Heart left ventricle (tissue), 16 donors: ENCODE results near the gene ADAMTS3. TPM values are rescaled to one million over a fixed set of nuclear protein-coding genes. Genes with fewer than 3 reads are reported as not detected.
"Not testable (repeated sequence)": the region's sequence is repeated elsewhere in the genome, so short reads cannot be mapped to it uniquely, and the experiment has no call there.

Experiments used
- ATAC-seq, 4 donors: fragments of 200-7000 bp; cut with Tn5 transposase; one replicate each; pipeline ENCODE4 v1.9.1; 2020 to 2022; ENCODE audit warnings: moderate library complexity in 4 of 4, mild to moderate bottlenecking in 3 of 4, moderate number of reproducible peaks in 1 of 4
- DNase-seq, 5 donors: peaks; one replicate each; pipeline ENCODE4 v3.0.0-alpha.2; 2020
- H3K27ac ChIP-seq, 12 donors: fragments of 200-600 bp; sonication (generic) in 4 of 12; one replicate each; pipeline versions ENCODE4 v1.5.0 to v1.8.0; 2016 to 2022; ENCODE audit warnings: mild to moderate bottlenecking in 2 of 12
- H3K27me3 ChIP-seq, 9 donors: fragments of 200-600 bp; sonication (generic) in 2 of 9; one replicate each; pipeline versions ENCODE4 v1.5.1 to v1.8.0; 2016 to 2022; ENCODE audit warnings: mild to moderate bottlenecking in 3 of 9
- H3K36me3 ChIP-seq, 9 donors: fragments of 200-600 bp; sonication (generic) in 2 of 9; one replicate each; pipeline versions ENCODE4 v1.5.0 to v1.8.0; 2018 to 2022; ENCODE audit warnings: mild to moderate bottlenecking in 2 of 9
- H3K4me1 ChIP-seq, 12 donors: fragments of 200-600 bp; sonication (generic) in 4 of 12; one replicate each; pipeline versions ENCODE4 v1.5.0 to v1.8.0; 2016 to 2022; ENCODE audit warnings: mild to moderate bottlenecking in 3 of 12
- H3K4me3 ChIP-seq, 12 donors: fragments of 200-600 bp; sonication (generic) in 4 of 12; one replicate each; pipeline versions ENCODE4 v1.5.0 to v1.8.0; 2017 to 2022; ENCODE audit warnings: mild to moderate bottlenecking in 9 of 12, moderate library complexity in 4 of 12
- H3K9me3 ChIP-seq, 12 donors: fragments of 200-600 bp; sonication (generic) in 4 of 12; one replicate each; pipeline versions ENCODE4 v1.5.0 to v1.8.0; 2016 to 2022; ENCODE audit warnings: mild to moderate bottlenecking in 1 of 12
- POLR2A ChIP-seq, 2 donors: fragments of 450-650 bp; IDR thresholded peaks; one replicate each; pipeline ENCODE4 v1.6.1; 2017; ENCODE audit warnings: antibody characterized with exemption in 2 of 2, mild to moderate bottlenecking in 2 of 2, moderate library complexity in 2 of 2
- WGBS, 4 donors: extraction: QIAGEN DNeasy Blood & Tissue Kit in 2 of 4; methylation state at CpG; one replicate each; pipeline versions ENCODE4 v1.1.5 to v1.1.7; 2013 to 2018; 5-methylcytosine and 5-hydroxymethylcytosine counted together
- intact Hi-C, 10 donors: fragments of 100-400 bp; cut with DNase I; formaldehyde crosslinking; loops; one replicate each; pipeline versions ENCODE4 v1.11.1 to v1.14.2; 2022
- polyA plus RNA-seq, 2 donors: library from polyadenylated mRNA; stranded (reverse); fragments of 200-250 nt; gene quantifications; one replicate each; pipeline ENCODE4 v1.2.3, GENCODE V29; 2013
- total RNA-seq, 9 donors: library from RNA; depleted of rRNA in 2 of 9; stranded (reverse); fragments of >200 nt in 2 of 9; fragmentation: NEBNext Ultra II Directional in 3 of 9; extraction: Animal tissue kit (Norgen Biotek cat#: 25700) in 3 of 9; gene quantifications; one replicate each; pipeline versions ENCODE4 v1.1.0 to v1.2.4, GENCODE V29; 2016 to 2023
- TF ChIP-seq, protein P1 (sequence below), 12 donors: fragments of 200-600 bp; sonication (generic) in 4 of 12; IDR thresholded peaks; one replicate each; pipeline versions ENCODE4 v1.5.0 to v1.8.0; 2018 to 2022; ENCODE audit warnings: antibody characterized with exemption in 12 of 12, mild to moderate bottlenecking in 5 of 12
- donor health status: ischemic (EF 13 %, LVEDD 7.1; RV severe dilation, severe dysfunction).
- donor health status: healthy with polysubstance abuse.
- donor health status: DM: no; HTN: yes; CAD: no.
- donor health status: DM: no; HTN: no; CAD: no.
- donor health status: ischemic (EF 25% LVEDD 6.9; RV normal size, moderate dysfunction).
- donor health status: ischemic (EF 25% LVEDD 5.7; RV mildly dilated, moderate dysfunction).
- donor health status: healthy.
- donor health status: DM: yes; HTN: yes; CAD: no.
- donor health status: ischemic (EF 35%, LVEDD 5.7; RV mildly dilated, moderate dysfunction).
- donor health status: nonischemic (EF 11% LVEDD 7.7; RV severe dilation, severe dysfunction).
- donor health status: DM: yes; HTN: yes; CAD: no.
- donor health status: PGD.
- donor health status: ischemic (EF 29% LVEDD 5.4; RV normal size, mild dysfunction).
- donor health status: nonischemic (EF 23%, LVEDD 6.1; RV moderate dilation, normal function).

ADAMTS3 gene
- total and polyA plus RNA-seq, 11 donors, result 0.08 to 3.3 (median 0.42) TPM; not detected in 1

GRCh38 chr4:72427057-72427456 is 142.0 kb downstream of the ADAMTS3 start:
- Histone ChIP-seq H3K4me3 (no peak overlapping the region), H3K27ac (no peak overlapping the region), H3K9me3 (no peaks in the 10 kb centered on the region), H3K36me3 (no peaks in the 10 kb centered on the region), H3K27me3 (no peaks in the 10 kb centered on the region), H3K4me1 (peaks cover 0 to 3% (median 0%) of the 10 kb centered on the region in 12 donors)
- intact Hi-C loops, result no loop called here
- TF ChIP-seq, protein P1, sequence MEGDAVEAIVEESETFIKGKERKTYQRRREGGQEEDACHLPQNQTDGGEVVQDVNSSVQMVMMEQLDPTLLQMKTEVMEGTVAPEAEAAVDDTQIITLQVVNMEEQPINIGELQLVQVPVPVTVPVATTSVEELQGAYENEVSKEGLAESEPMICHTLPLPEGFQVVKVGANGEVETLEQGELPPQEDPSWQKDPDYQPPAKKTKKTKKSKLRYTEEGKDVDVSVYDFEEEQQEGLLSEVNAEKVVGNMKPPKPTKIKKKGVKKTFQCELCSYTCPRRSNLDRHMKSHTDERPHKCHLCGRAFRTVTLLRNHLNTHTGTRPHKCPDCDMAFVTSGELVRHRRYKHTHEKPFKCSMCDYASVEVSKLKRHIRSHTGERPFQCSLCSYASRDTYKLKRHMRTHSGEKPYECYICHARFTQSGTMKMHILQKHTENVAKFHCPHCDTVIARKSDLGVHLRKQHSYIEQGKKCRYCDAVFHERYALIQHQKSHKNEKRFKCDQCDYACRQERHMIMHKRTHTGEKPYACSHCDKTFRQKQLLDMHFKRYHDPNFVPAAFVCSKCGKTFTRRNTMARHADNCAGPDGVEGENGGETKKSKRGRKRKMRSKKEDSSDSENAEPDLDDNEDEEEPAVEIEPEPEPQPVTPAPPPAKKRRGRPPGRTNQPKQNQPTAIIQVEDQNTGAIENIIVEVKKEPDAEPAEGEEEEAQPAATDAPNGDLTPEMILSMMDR (IDR thresholded peaks at IDR 0.05), result no peak
- TF ChIP-seq POLR2A (IDR thresholded peaks at IDR 0.05), result no peak
- DNase-seq, result no peak
- ATAC-seq, result no peak

DNA sequence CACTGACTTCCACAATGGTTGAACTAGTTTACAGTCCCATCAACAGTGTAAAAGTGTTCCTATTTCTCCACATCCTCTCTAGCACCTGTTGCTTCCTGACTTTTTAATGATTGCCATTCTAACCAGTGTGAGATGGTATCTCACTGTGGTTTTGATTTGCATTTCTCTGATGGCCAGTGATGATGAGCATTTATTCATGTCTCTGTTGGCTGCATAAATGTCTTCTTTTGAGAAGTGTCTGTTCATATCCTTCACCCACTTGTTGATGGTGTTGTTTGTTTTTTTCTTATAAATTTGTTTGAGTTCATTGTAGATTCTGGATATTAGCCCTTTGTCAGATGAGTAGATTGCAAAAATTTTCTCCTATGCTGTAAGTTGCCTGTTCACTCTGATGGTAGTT is 143.1 kb downstream of the ADAMTS3 start:
- H3K36me3 ChIP-seq, DNase-seq, H3K27ac ChIP-seq, H3K27me3 ChIP-seq, H3K4me3 ChIP-seq, intact Hi-C loops, H3K9me3 ChIP-seq, ATAC-seq, H3K4me1 ChIP-seq: not testable (repeated sequence)

GRCh38 chr4:72424006-72424405 is 145.0 kb downstream of the ADAMTS3 start:
- H3K27ac ChIP-seq, result no peak overlapping the region
- no peaks in the 10 kb centered on the region for H3K27me3 ChIP-seq
- intact Hi-C loops, result no loop called here
- 65 to 76% (median 70%) methylated on average over 4 of the region's 4 CpGs for WGBS, 4 donors
- H3K36me3 ChIP-seq, result no peaks in the 10 kb centered on the region
- TF ChIP-seq, protein P1 (IDR thresholded peaks at IDR 0.05), result no peak
- no peak for TF ChIP-seq POLR2A (IDR thresholded peaks at IDR 0.05)
- DNase-seq (no peak), ATAC-seq (no peak)
- peaks cover 0 to 2% (median 0%) of the 10 kb centered on the region in 12 donors for H3K4me1 ChIP-seq
- H3K4me3 ChIP-seq, result no peak overlapping the region
- H3K9me3 ChIP-seq, result no peaks in the 10 kb centered on the region

- 71 to 80% (median 76%) methylated on average over 2 of the region's 2 CpGs for WGBS, 4 donors
- Histone ChIP-seq H3K36me3 (no peaks in the 10 kb centered on the region), H3K4me1 (peaks cover 0 to 11% (median 5%) of the 10 kb centered on the region in 12 donors), H3K4me3 (no peak overlapping the region), H3K9me3 (no peaks in the 10 kb centered on the region), H3K27ac (no peak overlapping the region), H3K27me3 (no peaks in the 10 kb centered on the region)
- DNase-seq (no peak), ATAC-seq (no peak)
- TF ChIP-seq POLR2A (IDR thresholded peaks at IDR 0.05), result no peak
- TF ChIP-seq, protein P1 (IDR thresholded peaks at IDR 0.05), result no peak
- intact Hi-C loops, result no loop called here
Observed at GRCh38 chr4:72422416-72422815, 146.6 kb downstream of the ADAMTS3 start.

DNA sequence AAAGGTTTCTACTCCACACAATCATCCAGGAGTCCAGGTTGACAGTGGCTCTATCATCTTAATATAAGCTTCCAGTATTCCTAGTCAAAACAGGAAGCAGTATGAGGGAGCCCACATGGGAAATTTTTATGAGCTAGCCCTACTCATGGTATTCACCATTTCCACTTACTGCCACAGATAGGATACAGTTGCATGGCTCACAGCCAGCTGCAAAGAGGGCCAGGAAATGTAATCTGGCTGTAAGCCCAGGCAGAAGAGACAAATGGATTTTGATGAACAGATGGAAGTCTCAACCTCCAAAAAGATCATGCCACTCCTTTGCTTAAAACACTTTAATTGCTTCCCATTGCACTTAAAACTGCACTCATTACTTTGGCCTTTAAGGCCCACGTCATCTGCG is 150.6 kb downstream of the ADAMTS3 start:
- DNase-seq, result peak; percentile 31 to 64 (median 51)
- TF ChIP-seq, protein P1 (IDR thresholded peaks at IDR 0.05), result no peak
- TF ChIP-seq POLR2A (IDR thresholded peaks at IDR 0.05), result no peak

More for the DNA sequence above, 150.6 kb downstream of the ADAMTS3 start:
- WGBS, 4 donors, result 39 to 45% (median 42%) methylated on average over 2 of the region's 2 CpGs
- H3K9me3 ChIP-seq, result no peaks in the 10 kb centered on the region
- H3K27ac ChIP-seq, result no peak overlapping the region
- ATAC-seq, result peak; percentile 55 to 77 (median 66)
- no peak overlapping the region for H3K4me3 ChIP-seq
- intact Hi-C loops, result no loop called here
- no peaks in the 10 kb centered on the region for H3K27me3 ChIP-seq
- H3K36me3 ChIP-seq, result no peaks in the 10 kb centered on the region
- peaks cover 0 to 11% (median 5%) of the 10 kb centered on the region in 12 donors for H3K4me1 ChIP-seq
